HG03457 (cell line): ENCODE measurements around the gene PLD4.
"Not testable (repeated sequence)": the region's sequence is repeated elsewhere in the genome, so short reads cannot be mapped to it uniquely, and the experiment has no call there.

Experiments used
- ATAC-seq: cut with Tn5 transposase; IDR thresholded peaks from one replicate; pipeline ENCODE4 v1.9.1; 2021; ENCODE audit warnings: moderate number of reproducible peaks; ENCODE audit not compliant: unreplicated experiment

The PLD4 gene

GRCh38 chr14:104924421-104925213 is at the start of gene PLD4:
PLD4 (plus strand) TSS chr14:104924879; CDS start chr14:104927141, 2,262 bp downstream.
- no peak for ATAC-seq

- no peak for ATAC-seq
These were observed 49.3 kb upstream of the PLD4 start for GRCh38 chr14:104875412-104875751.

GRCh38 chr14:104875811-104876210 is 48.9 kb upstream of the PLD4 start:
- ATAC-seq, result no peak

- ATAC-seq, result no peak
These were observed 48.4 kb upstream of the PLD4 start for GRCh38 chr14:104876251-104876699.

DNA sequence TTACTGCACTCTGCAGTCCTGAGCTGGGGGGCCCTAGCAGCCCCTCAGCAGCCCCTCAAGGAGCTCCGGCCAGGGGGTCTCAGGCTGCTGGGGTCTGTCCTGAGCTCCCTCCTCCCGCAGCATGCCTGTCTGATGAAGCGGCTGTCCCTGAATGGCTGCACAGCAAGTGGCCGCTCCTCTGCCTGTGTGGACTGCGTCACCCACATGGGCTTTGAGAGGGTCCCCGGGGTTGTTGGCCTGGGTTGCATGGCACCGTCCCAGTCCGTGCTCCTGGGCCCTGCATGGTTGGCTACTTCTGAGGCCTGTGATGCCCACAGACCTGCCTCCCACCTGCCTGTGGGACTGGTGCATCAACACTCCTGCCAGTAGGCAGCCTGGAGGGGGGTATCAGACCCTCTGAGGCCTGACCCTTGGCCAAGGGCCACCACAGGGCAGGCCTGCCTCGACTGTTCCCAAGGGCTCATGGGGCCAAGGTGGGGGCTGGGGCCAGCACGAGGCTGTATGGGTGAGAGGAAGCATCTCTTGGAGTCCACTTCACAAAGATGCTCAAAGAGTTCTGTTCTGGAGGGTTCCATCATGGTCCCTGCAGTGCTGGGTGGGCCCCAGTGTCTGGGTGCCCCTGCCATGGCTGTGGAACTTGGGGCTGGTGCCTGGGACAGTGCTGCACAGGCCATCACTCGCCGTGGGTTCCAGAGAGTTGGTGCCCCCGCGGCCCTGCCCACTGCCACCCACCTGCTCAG is 47.4 kb upstream of the PLD4 start:
- no peak for ATAC-seq

GRCh38 chr14:104877806-104878550 is 46.7 kb upstream of the PLD4 start:
- no peak for ATAC-seq

- ATAC-seq, result no peak
These were observed 46.1 kb upstream of the PLD4 start for GRCh38 chr14:104878582-104878981.

DNA sequence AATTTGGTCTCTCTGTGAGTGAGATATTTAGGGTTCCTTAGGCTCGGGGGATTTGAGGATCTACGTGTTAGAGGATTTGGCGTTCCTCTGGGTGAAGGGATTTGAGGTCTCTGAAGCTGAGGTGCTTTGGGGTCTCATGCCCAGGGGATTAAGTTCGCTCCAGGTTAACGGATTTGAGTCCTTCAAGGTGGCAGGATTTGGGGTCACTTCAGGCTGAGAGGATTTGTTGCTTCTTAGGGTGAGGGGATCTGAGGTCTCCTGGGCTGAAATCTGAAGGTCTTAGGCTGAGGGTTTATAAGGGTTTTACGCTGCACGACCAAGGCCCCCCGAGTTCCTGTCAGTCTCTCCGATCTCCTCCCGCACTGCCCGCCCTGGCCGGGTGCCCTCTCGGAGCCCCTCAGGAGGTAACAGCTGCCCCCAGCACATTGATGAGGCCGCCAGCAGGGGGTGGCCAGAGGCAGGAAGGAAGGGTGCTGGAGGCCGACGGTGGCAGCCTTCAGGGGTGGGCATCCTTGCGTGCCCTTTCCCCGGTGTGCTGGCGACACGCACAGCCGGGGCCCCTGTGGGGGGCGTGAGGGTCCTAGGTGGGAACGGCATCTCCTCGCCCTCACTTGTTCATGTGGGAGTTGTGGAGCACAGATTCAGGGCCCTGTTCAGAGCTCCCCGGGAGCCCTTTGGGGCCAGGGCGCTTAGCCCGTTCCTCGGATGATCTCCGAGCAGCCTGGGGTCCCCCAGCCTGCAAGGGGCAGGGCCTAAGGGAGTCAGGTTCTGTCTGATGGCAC is 45.3 kb upstream of the PLD4 start:
- ATAC-seq, result no peak

DNA sequence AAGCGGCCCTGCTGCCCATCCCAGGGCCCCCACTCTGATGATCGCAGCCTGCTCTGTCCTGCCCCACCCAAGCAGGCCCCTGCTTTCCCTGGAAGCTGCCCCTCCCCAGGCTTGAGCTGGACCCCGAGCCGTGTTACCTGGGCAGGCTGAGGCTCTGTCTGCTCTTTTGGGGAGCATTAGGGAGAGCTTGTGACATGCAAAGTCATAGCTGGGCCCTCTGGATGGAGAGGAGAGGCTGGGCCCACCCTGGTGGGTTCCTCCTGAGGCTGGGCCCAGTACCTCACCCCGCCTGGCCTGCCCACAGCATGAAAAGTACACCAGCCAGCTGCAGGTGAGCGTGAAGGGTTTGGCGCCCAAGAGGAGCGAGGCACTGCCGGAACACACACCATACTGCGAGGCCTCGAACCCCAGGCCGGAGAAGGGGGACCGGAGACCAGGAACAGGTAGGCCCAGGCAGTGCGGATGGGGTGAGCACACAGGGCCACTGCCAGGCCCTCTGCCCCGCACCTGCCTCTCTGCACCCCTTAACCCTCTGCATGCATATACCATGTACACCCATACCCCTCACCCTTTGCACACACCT is 44.6 kb upstream of the PLD4 start:
- no peak for ATAC-seq

DNA sequence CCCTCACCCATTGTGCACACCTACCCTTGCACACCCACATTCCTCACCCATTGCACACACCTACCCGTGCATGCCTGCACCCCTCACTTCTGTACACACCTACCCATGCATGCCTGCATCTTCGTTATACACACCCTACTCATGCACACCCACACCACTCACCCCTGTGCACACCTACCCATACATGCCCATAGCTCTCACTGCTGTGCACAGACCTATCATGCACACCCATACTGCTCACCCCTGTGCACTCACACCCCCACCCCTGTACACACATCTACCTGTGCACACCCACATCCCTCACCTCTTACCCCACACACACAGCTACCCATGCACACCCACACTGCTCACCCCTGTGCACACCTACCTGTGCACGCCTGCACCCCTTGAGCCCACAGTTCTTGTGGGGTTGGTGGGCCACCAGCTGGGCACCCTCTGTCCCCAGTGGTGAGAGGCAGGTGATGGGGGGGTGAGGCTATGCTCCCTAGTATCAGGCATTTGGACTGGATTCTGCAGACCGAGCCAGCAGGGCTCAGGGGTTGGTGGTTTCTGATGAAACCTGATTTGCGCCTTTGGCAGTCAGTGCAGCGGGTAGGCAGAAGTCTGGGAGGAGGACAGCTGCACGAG is 44.0 kb upstream of the PLD4 start:
- no peak for ATAC-seq

- ATAC-seq, result no peak
These were observed 43.2 kb upstream of the PLD4 start for GRCh38 chr14:104881369-104881979.

DNA sequence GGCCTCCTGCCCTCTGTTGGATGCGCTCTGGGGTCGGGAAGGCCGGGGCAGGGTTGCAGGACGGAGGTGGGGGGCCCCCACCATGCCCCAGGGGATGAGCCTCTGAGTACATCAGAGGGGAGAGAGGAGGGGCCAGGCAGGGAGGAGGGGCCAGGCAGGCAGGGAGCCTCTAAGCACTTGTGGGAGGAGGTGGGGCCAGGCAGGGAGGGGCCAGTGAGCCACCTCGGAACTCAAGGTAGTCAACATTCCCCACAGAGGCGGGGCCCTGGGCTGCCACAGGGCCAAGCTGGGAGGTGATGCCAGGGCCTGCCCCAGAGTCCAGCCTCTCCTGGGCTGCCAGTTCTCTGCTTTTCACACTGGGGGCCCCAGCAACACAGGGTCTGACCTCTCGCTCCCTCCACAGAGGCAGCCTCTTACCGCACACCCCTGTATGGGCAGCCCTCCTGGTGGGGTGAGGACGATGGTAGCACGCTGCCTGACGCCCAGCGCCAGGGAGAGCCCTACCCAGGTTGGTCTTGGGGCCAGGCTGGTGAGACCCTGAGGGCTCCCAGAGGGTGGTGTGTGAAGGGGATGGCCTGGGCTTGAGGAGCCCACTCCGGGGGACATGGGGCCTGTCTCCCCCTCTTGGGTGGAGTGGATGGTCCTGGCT is 42.2 kb upstream of the PLD4 start:
- no peak for ATAC-seq

DNA sequence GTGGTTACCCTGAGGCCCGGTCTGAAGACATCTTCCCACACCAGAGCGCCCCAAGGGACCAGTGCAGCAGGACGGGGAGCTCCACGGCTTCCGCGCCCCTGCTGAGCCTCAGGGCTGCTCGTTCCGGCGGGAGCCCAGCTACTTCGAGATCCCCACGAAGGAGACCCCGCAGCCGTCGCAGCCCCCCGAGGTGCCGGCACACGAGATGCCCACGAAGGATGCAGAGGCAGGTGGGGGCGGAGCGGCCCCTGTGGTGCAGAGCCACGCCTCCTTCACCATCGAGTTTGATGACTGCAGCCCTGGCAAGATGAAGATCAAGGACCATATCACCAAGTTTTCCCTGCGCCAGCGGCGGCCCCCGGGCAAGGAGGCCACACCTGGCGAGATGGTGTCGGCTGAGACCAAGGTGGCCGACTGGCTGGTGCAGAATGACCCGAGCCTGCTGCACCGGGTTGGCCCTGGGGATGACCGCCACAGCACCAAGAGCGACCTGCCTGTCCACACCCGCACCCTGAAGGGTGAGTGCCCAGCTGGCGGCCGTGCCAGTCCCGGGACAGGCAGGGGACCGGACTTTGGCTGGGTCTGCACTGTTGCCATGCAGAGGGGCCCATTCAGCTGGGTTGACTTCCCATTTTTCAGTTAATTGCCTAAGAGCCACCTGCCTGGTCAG is 41.6 kb upstream of the PLD4 start:
- ATAC-seq, result no peak

DNA sequence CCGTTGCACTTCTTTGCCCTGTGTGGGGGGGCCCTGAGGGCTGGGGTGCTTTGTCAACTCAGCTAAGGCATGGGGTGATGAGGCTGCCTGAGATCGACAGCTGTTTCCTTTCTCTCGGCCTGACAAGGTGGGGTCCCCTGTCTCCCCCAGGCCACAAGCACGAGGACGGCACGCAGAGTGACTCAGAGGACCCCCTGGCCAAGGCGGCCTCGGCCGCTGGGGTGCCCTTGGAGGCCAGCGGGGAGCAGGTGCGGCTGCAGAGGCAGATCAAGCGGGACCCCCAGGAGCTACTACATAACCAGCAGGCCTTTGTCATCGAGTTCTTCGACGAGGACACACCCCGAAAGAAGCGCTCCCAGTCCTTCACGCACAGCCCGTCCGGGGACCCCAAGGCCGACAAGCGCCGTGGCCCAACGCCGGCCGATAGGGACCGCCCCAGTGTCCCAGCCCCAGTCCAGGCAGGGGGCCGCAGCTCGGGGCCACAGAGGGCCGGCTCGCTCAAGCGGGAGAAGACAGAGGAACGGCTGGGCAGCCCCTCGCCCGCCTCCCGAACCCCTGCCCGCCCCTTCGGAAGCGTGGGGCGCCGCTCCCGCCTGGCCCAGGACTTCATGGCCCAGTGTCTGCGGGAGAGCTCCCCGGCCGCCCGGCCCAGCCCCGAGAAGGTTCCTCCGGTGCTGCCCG is 40.9 kb upstream of the PLD4 start:
- no peak for ATAC-seq

DNA sequence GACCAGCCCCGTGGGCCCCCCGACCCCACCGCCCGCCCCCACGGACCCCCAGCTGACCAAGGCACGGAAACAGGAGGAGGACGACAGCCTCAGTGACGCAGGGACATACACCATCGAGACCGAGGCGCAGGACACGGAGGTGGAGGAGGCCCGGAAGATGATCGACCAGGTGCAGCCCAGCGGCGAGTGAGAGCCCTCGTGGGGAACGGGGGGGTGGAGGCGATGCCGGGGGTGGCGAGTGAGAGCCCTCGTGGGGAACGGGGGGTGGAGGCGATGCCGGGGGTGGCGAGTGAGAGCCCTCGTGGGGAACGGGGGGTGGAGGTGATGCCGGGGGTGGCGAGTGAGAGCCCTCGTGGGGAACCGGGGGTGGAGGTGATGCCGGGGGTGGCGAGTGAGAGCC is 40.3 kb upstream of the PLD4 start:
- not testable (repeated sequence) for ATAC-seq

DNA sequence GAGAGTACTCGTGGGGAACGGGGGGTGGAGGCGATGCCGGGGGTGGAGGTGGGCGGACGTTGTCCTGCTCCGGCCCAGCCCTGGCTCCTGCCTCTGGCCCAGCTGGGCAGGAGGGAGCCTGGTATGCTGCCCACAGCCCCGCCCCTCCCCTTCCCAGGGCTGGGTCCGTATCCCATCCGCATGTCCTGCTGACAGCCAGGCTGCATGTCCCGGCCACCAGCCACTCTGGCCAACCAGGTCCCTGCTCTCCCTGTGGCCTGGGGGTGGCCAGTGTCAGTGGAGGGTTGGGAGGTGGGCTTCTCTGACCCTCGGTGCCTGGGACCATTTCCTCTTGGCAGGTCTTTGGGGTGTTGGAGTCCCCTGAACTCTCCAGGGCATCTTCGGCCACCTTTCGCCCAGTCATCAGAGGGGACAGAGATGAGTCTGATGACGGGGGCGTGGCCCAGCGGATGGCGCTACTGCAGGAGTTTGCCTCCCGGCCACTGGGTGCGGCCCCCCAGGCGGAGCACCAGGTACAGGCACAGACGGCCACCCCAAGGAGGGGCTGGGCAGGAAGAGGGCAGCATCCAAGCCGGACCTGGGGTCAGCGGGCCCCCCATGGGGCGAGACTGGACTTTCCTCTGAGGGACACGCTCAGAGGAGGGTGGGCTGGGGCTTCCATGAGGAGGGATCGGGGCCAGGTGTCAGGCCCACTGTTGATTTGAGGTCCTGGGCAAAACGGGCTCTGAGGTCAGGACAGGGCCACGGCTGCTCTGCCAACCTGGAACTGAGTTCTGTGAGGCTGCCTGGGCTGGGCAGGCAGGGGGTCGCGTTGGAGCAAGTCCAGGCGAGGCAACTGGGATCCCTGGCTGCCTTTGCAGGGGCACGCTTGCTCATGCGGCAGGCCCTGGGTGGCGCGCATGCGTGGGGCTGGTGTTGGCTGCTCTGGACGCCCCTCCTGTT is 39.4 kb upstream of the PLD4 start:
- ATAC-seq, result no peak
